Activated CD8-positive, alpha-beta T cell treated with anti-CD3 and anti-CD28 coated beads for 36 hours (primary cell): Measurements from ENCODE around the gene TOPBP1. TPM values are rescaled to one million over a fixed set of nuclear protein-coding genes. Genes with fewer than 3 reads are reported as not detected.
"Not testable (repeated sequence)": the region's sequence is repeated elsewhere in the genome, so short reads cannot be mapped to it uniquely, and the experiment has no call there.

Experiments
- ATAC-seq: fragments of 200-7000 bp; cut with Tn5 transposase; one replicate; pipeline ENCODE4 v1.10.0; 2021; ENCODE audit warnings: mild to moderate bottlenecking, moderate library complexity
- CTCF ChIA-PET: fragments of 350-600 bp; sonication (Branson Sonifier 250); formaldehyde crosslinking; loops from one replicate; lab custom pipeline; 2021; ENCODE audit warnings: antibody characterized with exemption; lab: Charles Lee
- POLR2A ChIA-PET: fragments of 350-600 bp; sonication (Branson Sonifier 250); formaldehyde crosslinking; loops from one replicate; lab custom pipeline; 2021; ENCODE audit warnings: antibody characterized with exemption; lab: Charles Lee
- DNase-seq: peaks from one replicate; pipeline ENCODE4 v3.0.0-alpha.2; 2020
- H3K27ac Mint-ChIP-seq: one replicate; pipeline ENCODE4 v1.8.0; 2021; ENCODE audit warnings: mild to moderate bottlenecking, mixed read lengths
- H3K27me3 Mint-ChIP-seq: one replicate; pipeline ENCODE4 v1.8.0; 2021; ENCODE audit warnings: mixed read lengths
- H3K36me3 Mint-ChIP-seq: one replicate; pipeline ENCODE4 v1.8.0; 2021; ENCODE audit warnings: low read depth, mixed read lengths
- H3K4me1 Mint-ChIP-seq: one replicate; pipeline ENCODE4 v1.8.0; 2021; ENCODE audit warnings: low read depth, mixed read lengths
- H3K4me3 Mint-ChIP-seq: one replicate; pipeline ENCODE4 v1.8.0; 2021; ENCODE audit warnings: mild to moderate bottlenecking, moderate library complexity, mixed read lengths
- H3K9me3 Mint-ChIP-seq: one replicate; pipeline ENCODE4 v1.8.0; 2021; ENCODE audit warnings: mixed read lengths
- intact Hi-C: fragments of 100-400 bp; cut with micrococcal nuclease; formaldehyde crosslinking; loops from one replicate; pipeline ENCODE4 v1.10.0; 2022
- total RNA-seq, 2 experiments: library from RNA; stranded (reverse); gene quantifications; one replicate each; pipeline ENCODE4 v1.2.3, GENCODE V29; 2021
- TF ChIP-seq, protein P1 (sequence below): fragments of 200-600 bp; IDR thresholded peaks from one replicate; pipeline ENCODE4 v1.8.0; 2022; ENCODE audit warnings: antibody characterized with exemption, mild to moderate bottlenecking

The TOPBP1 gene
- total RNA-seq, 2 experiments from 2014 or later: 80.1 to 83.5 TPM

DNA sequence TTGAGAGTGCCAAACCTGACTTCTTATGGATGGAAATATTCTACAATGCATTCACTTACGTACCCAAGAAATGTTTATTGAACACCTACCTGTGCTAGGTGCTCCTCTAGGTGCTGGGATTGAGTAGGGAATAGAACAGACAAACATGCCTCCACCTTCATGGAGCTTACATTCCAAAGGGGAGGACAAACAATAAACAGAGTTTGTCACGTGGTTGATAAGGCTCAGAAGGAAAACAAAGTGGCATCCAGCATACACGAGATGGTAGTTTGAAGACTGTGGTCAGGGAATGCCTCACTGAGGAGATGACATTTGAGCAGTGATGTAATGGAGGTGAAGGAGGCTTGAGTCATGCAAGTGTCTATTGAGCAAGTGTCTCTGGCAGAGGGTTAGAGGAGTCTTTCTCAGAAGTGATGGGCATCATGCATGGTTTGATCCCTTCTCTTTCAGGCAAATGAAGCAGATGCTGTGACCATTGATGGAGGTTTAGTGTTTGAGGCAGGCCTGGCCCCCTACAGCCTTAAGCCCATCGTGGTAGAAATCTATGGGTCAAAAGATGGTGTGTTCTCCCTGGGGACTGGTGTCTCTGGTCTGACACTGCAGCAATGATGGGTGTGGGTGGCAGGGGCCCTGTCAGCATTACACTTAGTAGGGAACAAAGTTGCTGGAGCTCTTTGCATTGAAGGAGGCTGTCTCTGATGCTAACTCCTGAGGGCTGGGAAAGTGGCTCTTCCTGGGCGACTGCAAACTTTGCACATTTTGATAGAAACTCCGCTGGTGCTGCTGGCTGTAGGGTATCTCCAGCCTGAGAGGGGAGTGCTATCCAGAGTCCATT lies 29.7 kb upstream of the TOPBP1 start:
- TF ChIP-seq, protein P1, sequence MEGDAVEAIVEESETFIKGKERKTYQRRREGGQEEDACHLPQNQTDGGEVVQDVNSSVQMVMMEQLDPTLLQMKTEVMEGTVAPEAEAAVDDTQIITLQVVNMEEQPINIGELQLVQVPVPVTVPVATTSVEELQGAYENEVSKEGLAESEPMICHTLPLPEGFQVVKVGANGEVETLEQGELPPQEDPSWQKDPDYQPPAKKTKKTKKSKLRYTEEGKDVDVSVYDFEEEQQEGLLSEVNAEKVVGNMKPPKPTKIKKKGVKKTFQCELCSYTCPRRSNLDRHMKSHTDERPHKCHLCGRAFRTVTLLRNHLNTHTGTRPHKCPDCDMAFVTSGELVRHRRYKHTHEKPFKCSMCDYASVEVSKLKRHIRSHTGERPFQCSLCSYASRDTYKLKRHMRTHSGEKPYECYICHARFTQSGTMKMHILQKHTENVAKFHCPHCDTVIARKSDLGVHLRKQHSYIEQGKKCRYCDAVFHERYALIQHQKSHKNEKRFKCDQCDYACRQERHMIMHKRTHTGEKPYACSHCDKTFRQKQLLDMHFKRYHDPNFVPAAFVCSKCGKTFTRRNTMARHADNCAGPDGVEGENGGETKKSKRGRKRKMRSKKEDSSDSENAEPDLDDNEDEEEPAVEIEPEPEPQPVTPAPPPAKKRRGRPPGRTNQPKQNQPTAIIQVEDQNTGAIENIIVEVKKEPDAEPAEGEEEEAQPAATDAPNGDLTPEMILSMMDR: no peak
- peaks cover 6% of the 10 kb centered on the region for H3K4me1 Mint-ChIP-seq
- POLR2A ChIA-PET: no interaction called here
- CTCF ChIA-PET: interaction anchor here (1.3 kb wide), 1 partner anchor 127 kb away, joined by 3 read pairs; no protein-coding TSS in a partner anchor
- ATAC-seq (peak; percentile 34), DNase-seq (no peak)
- no peak overlapping the region for H3K4me3 Mint-ChIP-seq
- H3K27me3 Mint-ChIP-seq: peaks cover 3% of the 10 kb centered on the region
- no peaks in the 10 kb centered on the region for H3K9me3 Mint-ChIP-seq
- intact Hi-C loops: no loop called here
- H3K27ac Mint-ChIP-seq: no peak overlapping the region
- H3K36me3 Mint-ChIP-seq: no peaks in the 10 kb centered on the region

DNA sequence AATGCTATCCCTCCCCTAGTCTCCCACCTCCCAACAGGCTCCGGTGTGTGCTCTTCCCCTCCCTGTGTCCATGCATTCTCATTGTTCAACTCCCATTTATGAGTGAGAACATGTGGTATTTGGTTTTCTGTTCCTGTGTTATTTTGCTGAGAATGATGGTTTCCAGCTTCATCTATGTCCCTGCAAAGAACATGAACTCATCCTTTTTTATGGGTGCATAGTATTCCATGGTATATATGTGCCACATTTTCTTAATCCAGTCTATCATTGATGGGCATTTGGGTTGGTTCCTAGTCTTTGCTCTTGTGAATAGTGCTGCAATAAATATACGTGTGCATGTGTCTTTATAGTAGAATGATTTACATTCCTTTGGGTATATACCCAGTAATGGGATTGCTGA lies 16.3 kb upstream of the TOPBP1 start:
- CTCF ChIA-PET: not testable (repeated sequence)

DNA sequence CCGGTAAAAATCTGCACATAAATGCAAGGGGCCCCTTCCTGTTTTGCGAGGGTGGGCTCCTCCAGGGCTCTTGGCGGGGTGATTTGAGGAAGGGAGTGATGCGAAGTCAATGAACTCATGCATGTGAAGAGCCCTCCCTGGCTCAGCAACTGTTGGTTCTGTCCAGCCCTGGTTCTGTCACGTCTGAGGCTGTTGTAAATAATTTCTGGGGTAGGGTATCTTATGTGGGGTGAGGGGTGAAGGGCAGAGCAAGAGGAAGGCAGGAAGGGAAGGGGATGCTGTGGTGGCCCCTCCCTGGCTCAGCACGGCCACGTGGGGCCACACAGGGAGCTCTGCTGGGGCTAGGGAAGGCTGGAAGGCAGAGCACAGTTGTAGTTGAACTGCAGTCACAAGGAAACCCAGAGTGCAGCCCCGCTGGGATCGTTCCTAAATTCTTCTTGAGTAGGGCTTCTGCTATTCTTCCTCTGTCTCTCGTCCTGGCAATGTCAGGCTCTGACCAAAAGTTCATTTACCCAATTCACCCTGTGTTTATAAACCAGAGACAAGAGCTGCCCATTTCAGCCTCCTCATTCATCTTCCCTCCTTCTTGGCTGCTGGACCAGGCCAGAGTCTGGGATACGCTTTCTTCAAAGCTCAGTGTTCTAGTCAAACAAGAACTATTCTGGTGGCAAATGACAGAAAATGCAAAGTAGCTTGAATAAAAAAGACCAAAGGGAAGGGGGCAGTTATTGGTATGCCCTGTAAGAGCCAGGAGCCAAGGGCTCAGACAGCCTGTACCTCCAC lies 14.8 kb upstream of the TOPBP1 start:
- POLR2A ChIA-PET: no interaction called here
- Mint-ChIP-seq H3K27me3 (peaks cover 53% of the 10 kb centered on the region), H3K4me1 (no peaks in the 10 kb centered on the region), H3K4me3 (no peak overlapping the region), H3K9me3 (peaks cover 5% of the 10 kb centered on the region), H3K36me3 (no peaks in the 10 kb centered on the region), H3K27ac (no peak overlapping the region)
- intact Hi-C loops: no loop called here
- DNase-seq (no peak), ATAC-seq (no peak)
- CTCF ChIA-PET: interaction anchor here (0.7 kb wide), 1 partner anchor 13 kb away, joined by 3 read pairs; no protein-coding TSS in a partner anchor
- TF ChIP-seq, protein P1: no peak

More for the DNA sequence above, 16.3 kb upstream of the TOPBP1 start:
- intact Hi-C loops, POLR2A ChIA-PET, H3K36me3 Mint-ChIP-seq, DNase-seq, H3K4me1 Mint-ChIP-seq, H3K9me3 Mint-ChIP-seq, H3K27ac Mint-ChIP-seq, ATAC-seq, H3K4me3 Mint-ChIP-seq: not testable (repeated sequence)
- peaks cover 54% of the 10 kb centered on the region for H3K27me3 Mint-ChIP-seq

DNA sequence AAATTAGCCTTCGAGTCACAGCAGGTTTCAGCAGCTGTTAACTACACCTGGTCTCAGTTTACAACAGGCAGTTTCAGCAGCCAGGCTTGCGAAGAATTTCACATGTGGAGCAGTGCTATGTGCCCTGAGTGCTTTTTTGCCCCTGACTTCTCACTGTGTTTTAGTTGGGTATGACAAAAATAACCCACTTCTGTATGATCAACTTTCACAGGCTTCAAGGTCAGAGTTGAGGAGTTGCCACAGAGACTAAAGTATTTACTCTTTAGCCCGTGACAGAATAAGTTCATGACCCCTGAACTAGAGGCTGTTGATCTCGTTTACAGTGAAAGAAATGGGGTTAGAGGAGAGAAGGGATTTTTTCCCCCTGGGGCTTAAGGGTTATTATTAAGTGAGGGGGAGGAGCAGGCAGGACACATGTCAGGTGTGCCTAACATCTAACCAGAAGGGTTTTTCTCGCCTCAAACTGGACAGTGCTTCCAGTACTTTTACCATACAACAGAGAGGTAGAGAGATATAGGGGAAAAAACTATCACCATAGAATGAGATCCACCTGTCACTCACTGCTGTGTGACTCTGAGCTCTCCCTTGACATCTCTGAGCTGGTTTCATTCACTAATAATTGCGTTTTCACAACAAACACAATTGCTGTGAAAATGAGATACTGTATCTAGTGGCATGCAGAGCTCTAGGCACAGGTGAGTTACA lies 14.0 kb upstream of the TOPBP1 start:
- intact Hi-C loops: no loop called here
- no peak for ATAC-seq
- no peak overlapping the region for H3K27ac Mint-ChIP-seq
- no peaks in the 10 kb centered on the region for H3K36me3 Mint-ChIP-seq
- no peak overlapping the region for H3K4me3 Mint-ChIP-seq
- no peaks in the 10 kb centered on the region for H3K4me1 Mint-ChIP-seq
- DNase-seq: no peak
- TF ChIP-seq, protein P1: no peak
- H3K27me3 Mint-ChIP-seq: peaks cover 53% of the 10 kb centered on the region
- peaks cover 5% of the 10 kb centered on the region for H3K9me3 Mint-ChIP-seq
- CTCF ChIA-PET: no interaction called here
- POLR2A ChIA-PET: no interaction called here

DNA sequence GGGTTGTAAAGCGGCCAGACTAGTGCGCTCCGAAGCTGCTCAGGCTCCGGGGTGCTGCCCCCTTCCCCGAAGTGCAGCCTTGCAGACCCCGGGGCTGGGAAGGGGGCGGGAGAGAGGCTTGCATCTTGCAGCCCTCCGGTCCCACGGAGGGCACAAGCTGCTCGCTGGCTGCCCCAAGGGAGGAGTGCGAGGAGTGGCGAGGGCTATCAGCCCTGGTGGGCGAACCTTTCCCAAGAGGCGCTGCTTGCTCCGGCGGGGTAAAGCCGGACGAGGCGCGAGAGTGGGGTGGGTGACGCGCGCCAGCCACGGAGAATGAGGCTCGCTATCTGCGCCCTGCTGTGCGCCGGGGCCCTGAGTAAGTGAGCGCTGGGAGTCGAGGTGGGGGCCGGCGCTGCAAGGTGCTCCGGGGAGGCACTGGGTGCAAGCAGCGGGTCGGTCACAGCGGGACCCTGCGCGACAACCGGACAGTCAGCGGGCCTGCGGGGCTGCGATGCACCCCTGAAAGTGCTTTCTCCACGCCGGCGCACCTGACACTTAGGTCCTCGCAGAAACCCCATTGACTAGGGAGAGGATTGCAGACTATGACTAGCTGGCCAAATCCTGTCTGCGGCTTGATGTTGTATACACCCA lies 12.7 kb upstream of the TOPBP1 start:
- peaks cover 50% of the 10 kb centered on the region for H3K27me3 Mint-ChIP-seq
- intact Hi-C loops: no loop called here
- ChIA-PET CTCF (interaction anchor here (1.3 kb wide), 1 partner anchor 11 kb away, joined by 4 read pairs; no protein-coding TSS in a partner anchor), POLR2A (no interaction called here)
- H3K4me1 Mint-ChIP-seq: no peaks in the 10 kb centered on the region
- ATAC-seq: peak; percentile 24
- peaks cover 5% of the 10 kb centered on the region for H3K9me3 Mint-ChIP-seq
- no peaks in the 10 kb centered on the region for H3K36me3 Mint-ChIP-seq
- no peak overlapping the region for H3K4me3 Mint-ChIP-seq
- TF ChIP-seq, protein P1: no peak
- no peak overlapping the region for H3K27ac Mint-ChIP-seq
- DNase-seq: no peak
